8988T (cell line): ENCODE results near the gene CARD11.

ENCODE experiments used
- DNase-seq: peaks from one replicate; pipeline ENCODE4 v3.0.0; 2011

CARD11 gene

GRCh38 chr7:2937701-2938513, 105.8 kb downstream of the CARD11 start:
- DNase-seq = no peak

- no peak for DNase-seq
Measured at GRCh38 chr7:2936891-2937580, 106.6 kb downstream of the CARD11 start.

- no peak for DNase-seq
Measured at GRCh38 chr7:2936301-2936700, 107.4 kb downstream of the CARD11 start.

GRCh38 chr7:2934984-2935740, 108.5 kb downstream of the CARD11 start:
- DNase-seq = no peak

- no peak for DNase-seq
Measured at GRCh38 chr7:2934211-2934731, 109.4 kb downstream of the CARD11 start.

GRCh38 chr7:2932402-2933251, 111.0 kb downstream of the CARD11 start:
- DNase-seq = no peak

GRCh38 chr7:2931034-2931415, 112.6 kb downstream of the CARD11 start:
- no peak for DNase-seq

GRCh38 chr7:2930310-2931033, 113.2 kb downstream of the CARD11 start:
- DNase-seq = no peak

- DNase-seq = no peak
Measured at GRCh38 chr7:2929321-2930201, 114.1 kb downstream of the CARD11 start.

- no peak for DNase-seq
Measured at GRCh38 chr7:2928613-2929311, 114.9 kb downstream of the CARD11 start.

- DNase-seq = no peak
Measured at GRCh38 chr7:2928256-2928612, 115.4 kb downstream of the CARD11 start.

GRCh38 chr7:2927592-2927991, 116.1 kb downstream of the CARD11 start:
- no peak for DNase-seq

- no peak for DNase-seq
Measured at GRCh38 chr7:2926896-2927405, 116.7 kb downstream of the CARD11 start.

- no peak for DNase-seq
Measured at GRCh38 chr7:2926120-2926895, 117.4 kb downstream of the CARD11 start.

- no peak for DNase-seq
Measured at GRCh38 chr7:2924866-2925840, 118.5 kb downstream of the CARD11 start.

- no peak for DNase-seq
Measured at GRCh38 chr7:2923886-2924574, 119.6 kb downstream of the CARD11 start.

GRCh38 chr7:2923291-2923781, 120.3 kb downstream of the CARD11 start:
- DNase-seq = no peak
